Large intestine (tissue), 3 donors: ENCODE data around the gene CDHR3. TPM values are rescaled to one million over a fixed set of nuclear protein-coding genes. Genes with fewer than 3 reads are reported as not detected.
"Not testable (repeated sequence)": the region's sequence is repeated elsewhere in the genome, so short reads cannot be mapped to it uniquely, and the experiment has no call there.

Experiments
- DNase-seq, 2 donors: peaks; one replicate each; pipeline versions ENCODE4 v3.0.0 to v3.0.0-alpha.2; 2013
- H3K27ac ChIP-seq: one replicate; pipeline ENCODE4 v1.5.1; 2013; ENCODE audit warnings: low read length
- H3K27me3 ChIP-seq: 2 replicates; pipeline ENCODE4 v1.6.1; 2013; ENCODE audit warnings: low read length; ENCODE audit not compliant: control insufficient read depth, insufficient read depth
- H3K36me3 ChIP-seq: 2 replicates; pipeline ENCODE4 v1.6.1; 2013; ENCODE audit warnings: low read length; ENCODE audit not compliant: control insufficient read depth, insufficient read depth
- H3K4me1 ChIP-seq: one replicate; pipeline ENCODE4 v1.6.1; 2013; ENCODE audit warnings: low read length; ENCODE audit not compliant: control insufficient read depth, insufficient read depth
- H3K4me3 ChIP-seq: one replicate; pipeline ENCODE4 v1.5.1; 2013; ENCODE audit warnings: low read length
- H3K9me3 ChIP-seq: one replicate; pipeline ENCODE4 v1.6.1; 2013; ENCODE audit warnings: mild to moderate bottlenecking, low read depth, low read length, moderate library complexity; ENCODE audit not compliant: control insufficient read depth
- WGBS: methylation state at CpG from one replicate; pipeline ENCODE4 v1.1.5; 2013; ENCODE audit warnings: low lambda C conversion rate; ENCODE audit not compliant: insufficient coverage; 5-methylcytosine and 5-hydroxymethylcytosine counted together
- polyA plus RNA-seq: library from polyadenylated mRNA; unstranded; fragments of 120-200 nt; gene quantifications from one replicate; pipeline ENCODE4 v1.2.1, GENCODE V29; 2013

Gene CDHR3
- polyA plus RNA-seq, 1 donor, result 36.0 TPM

DNA sequence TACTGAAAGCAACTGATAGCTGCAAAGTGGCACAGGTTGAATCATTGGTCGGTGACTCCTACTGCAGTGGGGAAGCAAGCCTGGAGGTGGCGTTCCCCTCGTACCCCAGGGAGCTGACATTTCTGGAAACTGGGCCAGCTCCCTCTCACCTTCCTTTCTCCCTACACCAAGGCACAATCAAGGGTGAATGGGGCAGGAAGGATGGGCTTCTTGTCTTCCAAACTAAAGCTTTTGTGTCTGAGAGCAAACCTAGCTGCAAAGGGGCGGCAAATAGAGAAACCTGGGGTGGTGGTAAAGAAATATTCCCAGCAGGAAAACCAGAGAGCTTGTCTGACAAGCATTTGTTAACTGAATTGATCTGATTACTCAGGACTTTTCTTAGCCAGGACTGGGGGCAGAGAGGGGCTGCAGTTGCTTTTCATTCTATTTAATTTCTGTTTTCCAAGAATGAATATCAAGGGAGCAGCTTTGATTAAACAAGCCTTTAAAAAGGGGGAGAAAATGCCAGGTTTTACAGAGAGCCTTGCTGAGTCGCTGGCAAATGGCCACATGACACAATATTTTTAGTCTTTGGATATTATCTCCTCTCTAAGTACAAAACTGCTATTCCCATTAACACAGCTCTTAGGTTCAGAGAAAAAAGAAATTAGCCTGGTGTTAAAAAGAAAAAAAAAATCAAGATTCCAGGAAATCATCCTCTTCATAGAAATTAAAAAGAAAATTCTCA, 27.8 kb downstream of the CDHR3 start:
- WGBS, result no CpG with 5 or more reads among the region's 5 CpGs
- Histone ChIP-seq H3K4me3 (no peak overlapping the region), H3K9me3 (no peaks in the 10 kb centered on the region), H3K27me3 (no peaks in the 10 kb centered on the region), H3K27ac (no peak overlapping the region), H3K36me3 (no peaks in the 10 kb centered on the region), H3K4me1 (no peaks in the 10 kb centered on the region)
- no peak for DNase-seq

DNA sequence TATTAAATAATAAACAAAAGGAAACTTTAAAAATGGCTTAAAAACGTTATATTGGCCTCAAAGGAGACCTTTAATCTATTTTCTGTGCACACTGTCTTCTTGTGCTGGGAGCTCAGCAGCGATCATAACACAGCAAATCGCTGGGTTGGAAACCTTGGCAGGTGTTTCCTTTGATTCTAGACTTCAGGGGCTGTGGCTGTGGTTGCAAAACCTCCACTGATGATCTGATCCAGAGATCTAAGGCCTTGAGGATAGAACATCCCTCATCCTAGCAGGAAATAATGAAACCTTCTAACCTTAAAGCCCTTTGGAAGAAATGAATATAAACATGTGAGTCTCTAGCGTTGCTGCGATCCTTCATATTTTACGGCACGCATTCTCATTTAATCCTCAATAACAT, 29.8 kb downstream of the CDHR3 start:
- no peak overlapping the region for H3K4me3 ChIP-seq
- no CpG with 5 or more reads among the region's 7 CpGs for WGBS
- no peak for DNase-seq
- H3K9me3 ChIP-seq, result no peaks in the 10 kb centered on the region
- no peaks in the 10 kb centered on the region for H3K27me3 ChIP-seq
- peaks cover 11% of the 10 kb centered on the region for H3K4me1 ChIP-seq
- no peaks in the 10 kb centered on the region for H3K36me3 ChIP-seq
- H3K27ac ChIP-seq, result no peak overlapping the region

DNA sequence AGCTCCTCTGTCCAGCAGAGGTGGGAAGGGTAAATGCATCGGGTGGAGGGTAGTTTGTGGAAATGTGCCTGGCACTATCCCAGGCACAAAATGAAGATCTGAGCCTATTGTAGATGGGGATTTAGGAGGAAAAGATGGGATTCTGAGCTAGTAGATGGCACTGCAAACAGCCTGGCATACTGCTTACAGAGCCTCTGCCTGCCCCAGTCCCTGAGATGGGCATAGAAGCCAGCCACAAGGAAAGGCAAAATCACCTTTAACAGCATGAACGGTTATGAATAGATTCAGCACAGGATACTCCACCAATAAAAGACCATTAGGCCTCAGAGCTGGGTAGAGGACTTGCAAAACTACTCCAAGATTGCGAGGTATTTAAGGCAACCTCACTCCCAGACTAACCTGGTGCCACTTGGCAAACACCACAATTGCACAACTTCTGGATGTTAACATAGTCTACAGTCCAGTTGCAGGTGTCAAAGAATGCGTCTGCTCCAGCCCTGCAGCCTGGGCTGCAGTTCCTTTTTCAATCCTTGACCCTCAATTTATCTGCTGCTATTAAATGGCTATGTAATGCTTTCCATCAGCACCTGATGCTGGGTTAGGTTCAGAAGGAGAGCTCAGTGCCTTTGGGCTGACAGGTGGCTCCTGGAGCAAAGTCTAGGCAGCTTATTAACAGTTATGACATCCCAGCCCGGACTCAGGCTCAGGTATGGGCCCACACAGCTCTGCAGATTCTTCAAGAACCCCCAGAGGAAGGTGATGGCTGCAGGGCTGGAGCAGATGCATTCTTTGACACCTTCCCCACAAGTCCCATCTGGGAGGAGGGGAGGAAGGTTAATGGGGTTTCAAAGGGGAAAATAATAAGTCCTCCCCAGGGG, 34.0 kb downstream of the CDHR3 start:
- no peaks in the 10 kb centered on the region for H3K36me3 ChIP-seq
- peak overlapping the region; percentile 38 for H3K27ac ChIP-seq
- no peaks in the 10 kb centered on the region for H3K27me3 ChIP-seq
- peak; percentile 74 to 86 for DNase-seq
- no peaks in the 10 kb centered on the region for H3K9me3 ChIP-seq
- peaks cover 11% of the 10 kb centered on the region for H3K4me1 ChIP-seq
- WGBS, result no CpG with 5 or more reads among the region's 5 CpGs
- no peak overlapping the region for H3K4me3 ChIP-seq

DNA sequence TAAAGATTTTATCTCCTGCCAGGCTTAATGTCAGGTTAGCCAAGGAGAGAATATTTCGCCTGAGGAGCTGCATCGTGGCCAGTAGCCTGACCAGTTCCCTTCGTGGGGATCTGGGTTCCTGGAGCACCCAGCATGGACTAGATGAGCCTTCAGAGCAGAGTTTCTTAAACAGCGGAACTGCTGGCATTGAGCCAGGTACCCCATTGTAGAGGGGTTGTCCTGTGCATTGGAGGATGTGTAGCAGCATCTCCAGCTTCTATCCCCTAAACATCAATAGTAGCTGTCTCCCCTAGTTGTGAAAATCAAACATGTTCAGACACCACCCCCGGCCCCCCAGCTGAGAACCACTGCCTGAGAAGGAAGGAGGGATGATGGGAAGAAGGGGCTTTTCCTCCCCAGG, 36.2 kb downstream of the CDHR3 start:
- Histone ChIP-seq H3K9me3 (no peaks in the 10 kb centered on the region), H3K27me3 (no peaks in the 10 kb centered on the region), H3K4me3 (no peak overlapping the region), H3K4me1 (peaks cover 11% of the 10 kb centered on the region), H3K36me3 (no peaks in the 10 kb centered on the region), H3K27ac (no peak overlapping the region)
- DNase-seq, result no peak
- WGBS, result no CpG with 5 or more reads among the region's 5 CpGs

DNA sequence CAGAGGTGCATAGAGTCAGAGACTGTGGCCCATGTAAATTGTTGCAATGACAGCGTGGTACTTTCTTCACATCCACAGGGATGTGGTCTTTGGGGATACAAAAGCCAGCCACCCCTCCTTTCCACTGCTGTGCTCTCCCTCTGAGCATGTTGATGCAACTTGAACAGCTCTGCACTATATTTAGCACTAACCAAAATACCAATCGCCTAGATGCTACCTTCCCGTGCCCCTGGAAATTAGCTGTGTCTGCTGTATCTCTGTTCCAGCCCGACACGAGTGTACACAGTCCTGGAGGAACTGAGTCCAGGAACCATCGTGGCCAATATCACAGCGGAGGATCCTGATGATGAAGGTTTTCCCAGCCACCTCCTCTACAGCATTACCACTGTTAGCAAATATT, 38.1 kb downstream of the CDHR3 start:
- Histone ChIP-seq H3K27ac (no peak overlapping the region), H3K9me3 (peaks cover 2% of the 10 kb centered on the region), H3K4me1 (peaks cover 11% of the 10 kb centered on the region), H3K36me3 (no peaks in the 10 kb centered on the region), H3K27me3 (no peaks in the 10 kb centered on the region), H3K4me3 (no peak overlapping the region)
- DNase-seq, result no peak
- no CpG with 5 or more reads among the region's 7 CpGs for WGBS

DNA sequence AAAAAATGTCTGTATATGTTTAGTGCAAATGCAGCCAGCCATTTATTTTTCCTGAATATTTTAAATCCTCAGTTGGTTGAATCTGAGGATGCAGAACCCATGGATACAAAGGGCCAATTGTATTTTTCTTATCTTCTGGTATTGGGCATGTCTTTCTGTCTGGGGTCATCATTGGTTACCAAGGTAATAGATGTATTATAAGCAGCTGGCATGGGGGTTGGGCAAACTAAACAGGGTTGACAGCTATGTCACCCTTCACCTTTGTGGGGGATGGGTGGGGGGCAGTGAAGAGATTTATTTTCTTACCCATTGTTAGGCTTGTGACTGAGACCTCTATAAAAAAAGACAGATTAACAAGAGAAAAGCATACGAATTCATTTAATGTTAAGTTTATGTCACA, 38.8 kb downstream of the CDHR3 start:
- Histone ChIP-seq H3K36me3 (no peaks in the 10 kb centered on the region), H3K27ac (no peak overlapping the region), H3K27me3 (no peaks in the 10 kb centered on the region), H3K9me3 (peaks cover 2% of the 10 kb centered on the region), H3K4me1 (peaks cover 7% of the 10 kb centered on the region), H3K4me3 (no peak overlapping the region)
- DNase-seq, result no peak
- 67% methylated on average over 1 of the region's 1 CpG for WGBS

DNA sequence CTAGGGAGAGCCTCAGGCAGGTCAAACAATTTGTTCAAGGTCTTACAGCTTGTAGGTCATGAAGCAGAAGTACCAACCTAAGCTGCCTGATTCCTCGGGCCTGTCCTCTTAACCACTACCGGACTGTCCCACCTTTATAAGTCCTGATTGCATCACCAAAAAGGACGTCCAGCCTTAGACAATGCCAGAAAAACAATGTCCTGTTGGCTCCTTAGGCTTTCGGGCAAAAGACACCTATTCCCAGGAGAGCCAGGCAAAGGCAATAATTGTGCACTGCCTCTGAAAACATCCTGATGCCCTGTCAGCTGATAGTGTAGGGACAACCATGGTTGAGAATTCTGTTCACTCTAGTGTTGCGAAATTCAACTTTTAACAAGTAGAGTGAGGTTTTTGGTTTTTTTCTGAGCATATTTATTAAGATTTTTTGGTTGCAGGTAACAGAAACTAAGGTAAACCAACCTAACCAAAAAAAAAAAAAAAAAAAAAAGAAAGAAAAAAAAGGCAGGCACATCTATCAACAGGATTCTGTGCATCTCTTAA, 40.5 kb downstream of the CDHR3 start:
- Histone ChIP-seq H3K27me3 (no peaks in the 10 kb centered on the region), H3K36me3 (no peaks in the 10 kb centered on the region), H3K9me3 (peaks cover 2% of the 10 kb centered on the region), H3K4me1 (no peaks in the 10 kb centered on the region), H3K27ac (no peak overlapping the region), H3K4me3 (no peak overlapping the region)
- WGBS, result no CpG with 5 or more reads among the region's 5 CpGs
- DNase-seq, result no peak

DNA sequence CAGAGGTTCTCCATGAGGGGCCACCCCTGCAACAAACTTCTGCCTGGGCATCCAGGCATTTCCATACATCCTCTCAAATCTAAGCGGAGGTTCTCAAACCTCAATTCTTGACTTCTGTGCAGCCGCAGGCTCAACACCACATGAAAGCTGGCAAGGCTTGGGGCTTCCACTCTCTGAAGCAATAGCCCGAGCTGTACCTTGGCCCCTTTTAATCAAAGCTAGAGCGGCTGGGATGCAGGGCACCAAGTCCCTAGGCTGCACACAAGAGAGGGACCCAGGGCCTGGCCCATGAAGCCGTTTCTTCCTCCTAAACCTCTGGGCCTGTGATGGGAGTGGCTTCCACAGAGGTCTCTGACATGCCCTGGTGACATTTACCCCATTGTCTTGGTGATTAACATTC, 43.8 kb downstream of the CDHR3 start:
- Histone ChIP-seq H3K4me1 (peaks cover 17% of the 10 kb centered on the region), H3K27me3 (no peaks in the 10 kb centered on the region), H3K9me3 (peaks cover 6% of the 10 kb centered on the region), H3K27ac (no peak overlapping the region), H3K36me3 (no peaks in the 10 kb centered on the region), H3K4me3 (no peak overlapping the region)
- DNase-seq, result no peak
- whole genome bisulfite sequencing, result no CpG with 5 or more reads among the region's 5 CpGs

DNA sequence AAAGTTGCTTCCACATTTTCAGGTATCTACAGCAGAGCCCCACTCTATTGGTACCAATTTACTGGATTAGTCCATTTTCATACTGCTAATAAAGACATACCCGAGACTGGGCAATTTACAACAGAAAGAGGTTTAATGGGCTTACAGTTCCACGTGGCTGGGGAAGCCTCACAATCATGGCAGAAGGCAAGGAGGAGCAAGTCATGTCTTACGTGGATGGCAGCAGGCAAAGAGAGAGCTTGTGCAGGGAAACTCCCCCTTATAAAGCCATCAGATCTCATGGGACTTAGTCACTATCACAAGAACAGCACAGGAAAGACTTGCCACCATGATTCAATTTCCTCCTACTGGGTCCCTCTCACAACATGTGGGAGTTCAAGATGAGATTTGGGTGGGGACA, 44.7 kb downstream of the CDHR3 start:
- H3K27me3 ChIP-seq, H3K27ac ChIP-seq, DNase-seq, H3K9me3 ChIP-seq, H3K4me3 ChIP-seq, H3K36me3 ChIP-seq: not testable (repeated sequence)
- H3K4me1 ChIP-seq, result peaks cover 17% of the 10 kb centered on the region
- no CpG with 5 or more reads among the region's 3 CpGs for WGBS

DNA sequence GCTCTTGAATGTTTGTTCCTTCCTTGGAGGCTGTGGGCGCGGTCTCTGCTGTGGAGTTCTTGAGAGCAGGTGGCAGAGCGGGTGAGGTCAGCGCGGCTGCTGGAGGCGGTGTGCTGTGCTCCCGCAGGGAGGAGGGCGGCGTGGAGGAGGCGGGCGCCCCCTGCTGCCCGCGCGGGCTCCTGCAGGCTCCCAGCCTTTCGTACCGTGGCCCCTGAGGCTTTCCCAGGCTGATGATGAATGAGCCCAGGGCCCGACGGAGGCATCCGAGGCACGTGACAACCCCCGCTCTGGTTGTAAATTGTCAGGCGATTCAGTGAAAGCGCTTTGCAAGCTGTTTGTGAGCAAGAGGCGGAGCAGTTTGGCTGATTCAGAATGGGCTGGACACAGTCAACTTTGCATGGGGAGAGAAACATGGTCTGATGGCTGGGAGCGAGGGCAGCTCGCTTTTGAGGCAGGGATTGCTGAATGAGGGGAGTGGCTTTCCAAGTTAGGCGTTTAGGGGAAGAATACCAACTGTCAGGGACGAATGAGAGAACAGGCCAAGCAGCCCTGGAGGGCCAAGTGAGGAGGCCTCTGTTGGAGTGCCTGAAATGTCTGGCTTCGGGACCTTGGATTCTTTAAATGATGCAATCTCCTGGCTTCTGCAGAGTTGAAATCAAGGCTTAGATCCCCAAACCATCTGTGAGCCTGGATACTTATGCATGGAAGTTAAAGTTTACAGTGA, 46.6 kb downstream of the CDHR3 start:
- Histone ChIP-seq H3K36me3 (no peaks in the 10 kb centered on the region), H3K4me3 (no peak overlapping the region), H3K27me3 (no peaks in the 10 kb centered on the region), H3K4me1 (peaks cover 17% of the 10 kb centered on the region), H3K9me3 (peaks cover 6% of the 10 kb centered on the region), H3K27ac (peak overlapping the region; percentile 12)
- WGBS, result no CpG with 5 or more reads among the region's 29 CpGs
- peak; percentile 95 to 98 for DNase-seq
